SK-N-SH (cell line): ENCODE results near the gene ZNF407. TPM values are rescaled to one million over a fixed set of nuclear protein-coding genes. Genes with fewer than 3 reads are reported as not detected.

Source experiments
- CTCF ChIA-PET: fragments of 300-600, 350-600 bp; formaldehyde crosslinking; extraction: SDS; loops from one replicate; lab custom pipeline; 2021; lab: Yijun Ruan, JAX
- POLR2A ChIA-PET: fragments of 350-600 bp; sonication (Branson Sonifier 250); formaldehyde crosslinking; extraction: SDS; loops from one replicate; lab custom pipeline; 2020; ENCODE audit warnings: antibody characterized with exemption, inconsistent platforms; lab: Yijun Ruan, JAX
- DNase-seq: peaks from one replicate; pipeline ENCODE4 v3.0.0; 2012
- H2AFZ ChIP-seq: fragments of 200-600 bp; sonication (generic); 2 replicates; pipeline ENCODE4 v1.8.1; 2016; ENCODE audit warnings: antibody characterized with exemption, mild to moderate bottlenecking, low read depth
- H3F3A ChIP-seq: fragments of 200-600 bp; sonication (generic); replicated peaks from 2 replicates; pipeline ENCODE3; 2016; ENCODE audit warnings: antibody characterized with exemption, mild to moderate bottlenecking; ENCODE audit not compliant: insufficient read depth
- H3K27ac ChIP-seq, 2 experiments: fragments of 200-500 bp in 1 of 2; fragments of 200-600 bp in 1 of 2; sonication (Bioruptor generic) in 1 of 2; sonication (generic), shearing (Covaris generic) in 1 of 2; 2 replicates each; pipeline versions ENCODE4 v1.5.1 to v1.6.1; 2014 to 2016; ENCODE audit warnings: low read depth in 2 of 2, inconsistent platforms in 1 of 2, low read length in 1 of 2, mild to moderate bottlenecking in 1 of 2, mixed read lengths in 1 of 2
- H3K27me3 ChIP-seq: fragments of 200-600 bp; sonication (generic), shearing (Covaris generic); 2 replicates; pipeline ENCODE4 v1.6.1; 2016; ENCODE audit warnings: mixed run types; ENCODE audit not compliant: insufficient read depth
- H3K36me3 ChIP-seq, 2 experiments: fragments of 200-500 bp in 1 of 2; fragments of 200-600 bp in 1 of 2; sonication (Bioruptor generic) in 1 of 2; sonication (generic) in 1 of 2; replicated peaks in 1 of 2; 2 replicates each; pipeline versions ENCODE3 to v1.5.1; 2014 to 2016; ENCODE audit warnings: low read length in 1 of 2, mild to moderate bottlenecking in 1 of 2; ENCODE audit not compliant: insufficient read depth in 2 of 2, control insufficient read depth in 1 of 2
- H3K4me1 ChIP-seq, 2 experiments: fragments of 200-500 bp in 1 of 2; fragments of 200-600 bp in 1 of 2; sonication (Bioruptor generic) in 1 of 2; sonication (generic), shearing (Covaris generic) in 1 of 2; 2 replicates each; pipeline versions ENCODE4 v1.5.1 to v1.6.1; 2014 to 2016; ENCODE audit warnings: low read depth in 1 of 2, low read length in 1 of 2, mixed run types in 1 of 2; ENCODE audit not compliant: insufficient read depth in 2 of 2, control insufficient read depth in 1 of 2
- H3K4me2 ChIP-seq: fragments of 200-600 bp; sonication (generic), shearing (Covaris generic); 2 replicates; pipeline ENCODE4 v1.6.1; 2017; ENCODE audit warnings: mixed run types
- H3K4me3 ChIP-seq, 2 experiments: fragments of 200-500 bp in 1 of 2; fragments of 200-600 bp in 1 of 2; sonication (Bioruptor generic) in 1 of 2; sonication (generic), shearing (Covaris generic) in 1 of 2; 2 replicates each; pipeline versions ENCODE4 v1.5.1 to v1.8.1; 2014 to 2016; ENCODE audit warnings: low read depth in 2 of 2, inconsistent platforms in 1 of 2, low read length in 1 of 2, mild to moderate bottlenecking in 1 of 2, mixed read lengths in 1 of 2, moderate library complexity in 1 of 2
- H3K79me2 ChIP-seq: fragments of 200-600 bp; sonication (generic); 2 replicates; pipeline ENCODE4 v1.8.1; 2017; ENCODE audit warnings: mild to moderate bottlenecking; ENCODE audit not compliant: insufficient read depth
- H3K9ac ChIP-seq: fragments of 200-600 bp; sonication (generic); 2 replicates; pipeline ENCODE4 v1.6.1; 2017; ENCODE audit warnings: mixed run types
- H3K9me2 ChIP-seq: fragments of 200-600 bp; sonication (generic); 2 replicates; pipeline ENCODE4 v1.6.1; 2017; ENCODE audit warnings: mixed run types
- H3K9me3 ChIP-seq: fragments of 200-600 bp; sonication (generic); 2 replicates; pipeline ENCODE4 v1.6.1; 2017; ENCODE audit warnings: mixed run types, mild to moderate bottlenecking, moderate library complexity
- H4K20me1 ChIP-seq: fragments of 200-600 bp; sonication (generic); 2 replicates; pipeline ENCODE4 v1.6.1; 2017; ENCODE audit warnings: mild to moderate bottlenecking, mixed run types; ENCODE audit not compliant: insufficient read depth
- EZH2phosphoT487 ChIP-seq: fragments of 200-600 bp; sonication (generic); IDR thresholded peaks from 2 replicates; pipeline ENCODE4 v1.6.1; 2017; ENCODE audit warnings: low read depth, mixed run types, mild to moderate bottlenecking, antibody characterized with exemption, moderate library complexity, borderline replicate concordance
- FOXM1 ChIP-seq: IDR thresholded peaks from 2 replicates; pipeline ENCODE4 v1.4.0; 2012; ENCODE audit warnings: low read depth, mild to moderate bottlenecking
- JUND ChIP-seq: IDR thresholded peaks from 2 replicates; pipeline ENCODE4 v1.4.0; 2012
- NFIC ChIP-seq: IDR thresholded peaks from 2 replicates; pipeline ENCODE4 v1.4.0; 2012; ENCODE audit warnings: borderline replicate concordance
- NRF1 ChIP-seq: IDR thresholded peaks from 2 replicates; pipeline ENCODE4 v1.6.1; 2012; ENCODE audit warnings: low read depth, mild to moderate bottlenecking, low read length
- POLR2AphosphoS5 ChIP-seq: IDR thresholded peaks from 2 replicates; pipeline ENCODE4 v1.6.1; 2012; ENCODE audit warnings: low read depth, low read length
- RAD21 ChIP-seq: IDR thresholded peaks from 2 replicates; pipeline ENCODE4 v1.6.1; 2012; ENCODE audit warnings: mild to moderate bottlenecking, low read length
- RFX5 ChIP-seq: IDR thresholded peaks from 2 replicates; pipeline ENCODE4 v1.6.1; 2012; ENCODE audit warnings: mild to moderate bottlenecking, improper control_type of control experiment, low read length
- RXRA ChIP-seq: IDR thresholded peaks from 2 replicates; pipeline ENCODE4 v1.4.0; 2012; ENCODE audit warnings: low read depth, mild to moderate bottlenecking, borderline replicate concordance
- TCF12 ChIP-seq: IDR thresholded peaks from 2 replicates; pipeline ENCODE4 v1.4.0; 2012
- TEAD4 ChIP-seq: IDR thresholded peaks from 2 replicates; pipeline ENCODE4 v1.4.0; 2012; ENCODE audit warnings: mild to moderate bottlenecking, borderline replicate concordance; ENCODE audit not compliant: insufficient read depth
- YY1 ChIP-seq: IDR thresholded peaks from 2 replicates; pipeline ENCODE4 v1.4.0; 2012; ENCODE audit warnings: low read depth, mild to moderate bottlenecking
- WGBS: methylation state at CpG from one replicate; pipeline ENCODE4 v1.1.6; 2017; ENCODE audit warnings: low lambda C conversion rate; 5-methylcytosine and 5-hydroxymethylcytosine counted together
- polyA plus RNA-seq, 3 experiments: library from polyadenylated mRNA; depleted of rRNA; stranded (reverse); fragments of >200 nt; gene quantifications; 2 replicates each; pipeline ENCODE4 v1.2.3, GENCODE V29; 2012
- TF ChIP-seq, protein P1 (sequence below): fragments of 150-350 bp; IDR thresholded peaks from 2 replicates; pipeline ENCODE4 v1.6.1; 2016; ENCODE audit warnings: mild to moderate bottlenecking, low read depth, low read length
- TF ChIP-seq, protein P2 (sequence below): IDR thresholded peaks from 2 replicates; pipeline ENCODE4 v1.4.0; 2012; ENCODE audit warnings: low read depth, borderline replicate concordance
- TF ChIP-seq, protein P3 (sequence below): IDR thresholded peaks from 2 replicates; pipeline ENCODE4 v1.4.0; 2012; ENCODE audit warnings: low read depth, borderline replicate concordance
- TF ChIP-seq, protein P4 (sequence below): IDR thresholded peaks from 2 replicates; pipeline ENCODE4 v1.4.0; 2012; ENCODE audit warnings: low read depth
- TF ChIP-seq, protein P5 (sequence below): fragments of 150-350 bp; IDR thresholded peaks from 2 replicates; pipeline ENCODE4 v1.6.1; 2017; ENCODE audit warnings: antibody characterized with exemption, low read length, low read depth, borderline replicate concordance
- TF ChIP-seq, protein P6 (sequence below): fragments of 200-600 bp; sonication (generic); IDR thresholded peaks from 2 replicates; pipeline ENCODE4 v1.6.1; 2017; ENCODE audit warnings: antibody characterized with exemption, mild to moderate bottlenecking, moderate library complexity

The ZNF407 gene
- polyA plus RNA-seq, 1 of the 3 experiments (the other 2 are of a cell fraction), result 2.6 TPM

DNA sequence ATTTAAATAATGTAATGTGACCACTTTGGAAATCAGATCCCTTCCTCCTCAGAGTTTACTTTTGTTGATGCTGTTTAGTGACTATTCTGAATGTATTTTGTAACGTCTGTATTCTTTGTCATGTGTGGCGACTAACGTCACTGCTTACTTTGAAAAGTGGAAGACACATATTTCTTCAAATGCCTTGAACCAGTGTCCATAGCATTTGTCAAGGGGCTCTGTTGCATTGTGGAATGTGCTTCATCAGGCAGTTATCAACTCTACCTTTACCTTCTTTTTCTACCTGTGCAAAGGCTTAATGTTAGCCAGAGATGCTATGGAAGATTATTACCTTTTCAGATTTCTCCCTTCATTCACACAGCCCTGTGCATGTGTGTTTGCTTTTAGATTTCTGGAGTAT, 162.4 kb downstream of the ZNF407 start:
- no peaks in the 10 kb centered on the region for H3K4me1 ChIP-seq
- 100% methylated on average over 3 of the region's 3 CpGs for WGBS
- H3F3A ChIP-seq, result peaks cover 8% of the 10 kb centered on the region
- H3K27me3 ChIP-seq, result no peaks in the 10 kb centered on the region
- DNase-seq, result no peak
- H3K36me3 ChIP-seq, result no peaks in the 10 kb centered on the region
- CTCF ChIA-PET, result no interaction called here
- H3K4me2 ChIP-seq, result no peak overlapping the region
- no peak overlapping the region for H3K27ac ChIP-seq
- H3K9ac ChIP-seq, result no peak overlapping the region
- POLR2A ChIA-PET, result no interaction called here
- H3K4me3 ChIP-seq, result no peak overlapping the region
- H3K79me2 ChIP-seq, result no peaks in the 10 kb centered on the region
- no peak for TF ChIP-seq TCF12
- no peak for TF ChIP-seq JUND
- TF ChIP-seq, protein P1, sequence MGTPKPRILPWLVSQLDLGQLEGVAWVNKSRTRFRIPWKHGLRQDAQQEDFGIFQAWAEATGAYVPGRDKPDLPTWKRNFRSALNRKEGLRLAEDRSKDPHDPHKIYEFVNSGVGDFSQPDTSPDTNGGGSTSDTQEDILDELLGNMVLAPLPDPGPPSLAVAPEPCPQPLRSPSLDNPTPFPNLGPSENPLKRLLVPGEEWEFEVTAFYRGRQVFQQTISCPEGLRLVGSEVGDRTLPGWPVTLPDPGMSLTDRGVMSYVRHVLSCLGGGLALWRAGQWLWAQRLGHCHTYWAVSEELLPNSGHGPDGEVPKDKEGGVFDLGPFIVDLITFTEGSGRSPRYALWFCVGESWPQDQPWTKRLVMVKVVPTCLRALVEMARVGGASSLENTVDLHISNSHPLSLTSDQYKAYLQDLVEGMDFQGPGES, result no peak
- TF ChIP-seq, protein P2, sequence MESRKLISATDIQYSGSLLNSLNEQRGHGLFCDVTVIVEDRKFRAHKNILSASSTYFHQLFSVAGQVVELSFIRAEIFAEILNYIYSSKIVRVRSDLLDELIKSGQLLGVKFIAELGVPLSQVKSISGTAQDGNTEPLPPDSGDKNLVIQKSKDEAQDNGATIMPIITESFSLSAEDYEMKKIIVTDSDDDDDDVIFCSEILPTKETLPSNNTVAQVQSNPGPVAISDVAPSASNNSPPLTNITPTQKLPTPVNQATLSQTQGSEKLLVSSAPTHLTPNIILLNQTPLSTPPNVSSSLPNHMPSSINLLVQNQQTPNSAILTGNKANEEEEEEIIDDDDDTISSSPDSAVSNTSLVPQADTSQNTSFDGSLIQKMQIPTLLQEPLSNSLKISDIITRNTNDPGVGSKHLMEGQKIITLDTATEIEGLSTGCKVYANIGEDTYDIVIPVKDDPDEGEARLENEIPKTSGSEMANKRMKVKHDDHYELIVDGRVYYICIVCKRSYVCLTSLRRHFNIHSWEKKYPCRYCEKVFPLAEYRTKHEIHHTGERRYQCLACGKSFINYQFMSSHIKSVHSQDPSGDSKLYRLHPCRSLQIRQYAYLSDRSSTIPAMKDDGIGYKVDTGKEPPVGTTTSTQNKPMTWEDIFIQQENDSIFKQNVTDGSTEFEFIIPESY, result no peak
- TF ChIP-seq, protein P3, sequence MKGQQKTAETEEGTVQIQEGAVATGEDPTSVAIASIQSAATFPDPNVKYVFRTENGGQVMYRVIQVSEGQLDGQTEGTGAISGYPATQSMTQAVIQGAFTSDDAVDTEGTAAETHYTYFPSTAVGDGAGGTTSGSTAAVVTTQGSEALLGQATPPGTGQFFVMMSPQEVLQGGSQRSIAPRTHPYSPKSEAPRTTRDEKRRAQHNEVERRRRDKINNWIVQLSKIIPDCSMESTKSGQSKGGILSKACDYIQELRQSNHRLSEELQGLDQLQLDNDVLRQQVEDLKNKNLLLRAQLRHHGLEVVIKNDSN, result no peak
- TF ChIP-seq, protein P4, sequence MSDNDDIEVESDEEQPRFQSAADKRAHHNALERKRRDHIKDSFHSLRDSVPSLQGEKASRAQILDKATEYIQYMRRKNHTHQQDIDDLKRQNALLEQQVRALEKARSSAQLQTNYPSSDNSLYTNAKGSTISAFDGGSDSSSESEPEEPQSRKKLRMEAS, result no peak
- no peak for TF ChIP-seq RAD21
- no peak for TF ChIP-seq RXRA
- TF ChIP-seq EZH2phosphoT487, result no peak
- TF ChIP-seq, protein P5, sequence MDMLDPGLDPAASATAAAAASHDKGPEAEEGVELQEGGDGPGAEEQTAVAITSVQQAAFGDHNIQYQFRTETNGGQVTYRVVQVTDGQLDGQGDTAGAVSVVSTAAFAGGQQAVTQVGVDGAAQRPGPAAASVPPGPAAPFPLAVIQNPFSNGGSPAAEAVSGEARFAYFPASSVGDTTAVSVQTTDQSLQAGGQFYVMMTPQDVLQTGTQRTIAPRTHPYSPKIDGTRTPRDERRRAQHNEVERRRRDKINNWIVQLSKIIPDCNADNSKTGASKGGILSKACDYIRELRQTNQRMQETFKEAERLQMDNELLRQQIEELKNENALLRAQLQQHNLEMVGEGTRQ, result no peak
- no peak for TF ChIP-seq RFX5
- no peak for TF ChIP-seq NRF1
- H4K20me1 ChIP-seq, result no peaks in the 10 kb centered on the region
- H3K9me2 ChIP-seq, result no peaks in the 10 kb centered on the region; the same call in 1 of the 2 replicates
- H3K9me3 ChIP-seq, result peaks cover 8% of the 10 kb centered on the region
- no peak overlapping the region for H2AFZ ChIP-seq

DNA sequence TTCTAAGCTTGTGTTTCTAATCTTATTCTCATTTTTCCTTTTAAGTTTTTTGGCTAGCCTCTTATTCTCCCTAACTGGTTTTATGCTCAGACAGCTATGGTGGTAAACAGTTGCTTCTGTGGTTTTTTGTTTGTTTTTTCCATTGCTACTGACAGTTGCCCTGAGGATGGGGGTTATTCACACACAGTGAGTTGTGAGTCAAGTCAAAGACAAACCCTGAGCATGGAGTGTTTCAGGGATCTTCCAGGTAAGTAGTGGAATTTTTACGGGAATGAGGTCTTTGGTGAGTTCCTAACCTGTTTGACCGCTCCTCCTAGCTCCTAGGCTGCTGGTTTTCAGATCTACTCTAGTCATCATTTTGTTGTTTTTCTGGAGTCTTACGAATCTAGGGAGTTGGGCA, 162.8 kb downstream of the ZNF407 start:
- 94% methylated on average over 3 of the region's 3 CpGs for WGBS
- CTCF ChIA-PET, result interaction anchor here (1.2 kb wide), 1 partner anchor 107 kb away, joined by 3 read pairs; no protein-coding TSS in a partner anchor

More for the DNA sequence above, 162.8 kb downstream of the ZNF407 start:
- no peak overlapping the region for H3K4me2 ChIP-seq
- no peaks in the 10 kb centered on the region; the same call in 1 of the 2 replicates for H3K9me2 ChIP-seq
- H3K27ac ChIP-seq, result no peak overlapping the region
- H3K79me2 ChIP-seq, result no peaks in the 10 kb centered on the region
- no peak overlapping the region for H2AFZ ChIP-seq
- no peaks in the 10 kb centered on the region for H3K27me3 ChIP-seq
- DNase-seq, result no peak
- no peak overlapping the region for H3K4me3 ChIP-seq
- POLR2A ChIA-PET, result no interaction called here
- no peaks in the 10 kb centered on the region for H3K4me1 ChIP-seq
- H3K36me3 ChIP-seq, result no peaks in the 10 kb centered on the region
- H3F3A ChIP-seq, result peaks cover 8% of the 10 kb centered on the region
- peaks cover 8% of the 10 kb centered on the region for H3K9me3 ChIP-seq
- no peaks in the 10 kb centered on the region for H4K20me1 ChIP-seq
- no peak overlapping the region for H3K9ac ChIP-seq
- no peak for TF ChIP-seq NFIC
- TF ChIP-seq JUND, result no peak
- TF ChIP-seq, protein P1, result no peak
- no peak for TF ChIP-seq POLR2AphosphoS5
- no peak for TF ChIP-seq FOXM1
- TF ChIP-seq YY1, result no peak
- TF ChIP-seq TEAD4, result no peak
- TF ChIP-seq, protein P6, sequence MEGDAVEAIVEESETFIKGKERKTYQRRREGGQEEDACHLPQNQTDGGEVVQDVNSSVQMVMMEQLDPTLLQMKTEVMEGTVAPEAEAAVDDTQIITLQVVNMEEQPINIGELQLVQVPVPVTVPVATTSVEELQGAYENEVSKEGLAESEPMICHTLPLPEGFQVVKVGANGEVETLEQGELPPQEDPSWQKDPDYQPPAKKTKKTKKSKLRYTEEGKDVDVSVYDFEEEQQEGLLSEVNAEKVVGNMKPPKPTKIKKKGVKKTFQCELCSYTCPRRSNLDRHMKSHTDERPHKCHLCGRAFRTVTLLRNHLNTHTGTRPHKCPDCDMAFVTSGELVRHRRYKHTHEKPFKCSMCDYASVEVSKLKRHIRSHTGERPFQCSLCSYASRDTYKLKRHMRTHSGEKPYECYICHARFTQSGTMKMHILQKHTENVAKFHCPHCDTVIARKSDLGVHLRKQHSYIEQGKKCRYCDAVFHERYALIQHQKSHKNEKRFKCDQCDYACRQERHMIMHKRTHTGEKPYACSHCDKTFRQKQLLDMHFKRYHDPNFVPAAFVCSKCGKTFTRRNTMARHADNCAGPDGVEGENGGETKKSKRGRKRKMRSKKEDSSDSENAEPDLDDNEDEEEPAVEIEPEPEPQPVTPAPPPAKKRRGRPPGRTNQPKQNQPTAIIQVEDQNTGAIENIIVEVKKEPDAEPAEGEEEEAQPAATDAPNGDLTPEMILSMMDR, result no peak
